Effector memory CD8-positive, alpha-beta T cell (primary cell): ENCODE data around the gene AFAP1.

Experiments
- ATAC-seq: fragments of 150-1000 bp; cut with Tn5 transposase; replicated peaks from 2 replicates; pipeline ENCODE4 v1.10.0; 2021; ENCODE audit warnings: mild to moderate bottlenecking, moderate library complexity
- DNase-seq, 3 experiments: peaks; one replicate each; pipeline ENCODE4 v3.0.0; 2021
- H3K27ac Mint-ChIP-seq, 2 donors: one replicate each; pipeline ENCODE4 v1.8.0; 2022; ENCODE audit warnings: mild to moderate bottlenecking in 2 of 2, mixed read lengths in 2 of 2, moderate library complexity in 2 of 2
- H3K27me3 Mint-ChIP-seq, 2 donors: one replicate each; pipeline ENCODE4 v1.8.0; 2022; ENCODE audit warnings: mixed read lengths in 2 of 2
- H3K36me3 Mint-ChIP-seq: one replicate; pipeline ENCODE4 v1.8.0; 2022; ENCODE audit warnings: mild to moderate bottlenecking, moderate library complexity, mixed read lengths; ENCODE audit not compliant: insufficient read depth
- H3K4me1 Mint-ChIP-seq, 2 donors: one replicate each; pipeline ENCODE4 v1.8.0; 2022; ENCODE audit warnings: low read depth in 2 of 2, mixed read lengths in 2 of 2
- H3K4me3 Mint-ChIP-seq, 2 donors: one replicate each; pipeline ENCODE4 v1.8.0; 2022; ENCODE audit warnings: mild to moderate bottlenecking in 2 of 2, mixed read lengths in 2 of 2, moderate library complexity in 2 of 2
- H3K9me3 Mint-ChIP-seq, 2 donors: one replicate each; pipeline ENCODE4 v1.8.0; 2022; ENCODE audit warnings: mixed read lengths in 2 of 2

The AFAP1 gene

DNA sequence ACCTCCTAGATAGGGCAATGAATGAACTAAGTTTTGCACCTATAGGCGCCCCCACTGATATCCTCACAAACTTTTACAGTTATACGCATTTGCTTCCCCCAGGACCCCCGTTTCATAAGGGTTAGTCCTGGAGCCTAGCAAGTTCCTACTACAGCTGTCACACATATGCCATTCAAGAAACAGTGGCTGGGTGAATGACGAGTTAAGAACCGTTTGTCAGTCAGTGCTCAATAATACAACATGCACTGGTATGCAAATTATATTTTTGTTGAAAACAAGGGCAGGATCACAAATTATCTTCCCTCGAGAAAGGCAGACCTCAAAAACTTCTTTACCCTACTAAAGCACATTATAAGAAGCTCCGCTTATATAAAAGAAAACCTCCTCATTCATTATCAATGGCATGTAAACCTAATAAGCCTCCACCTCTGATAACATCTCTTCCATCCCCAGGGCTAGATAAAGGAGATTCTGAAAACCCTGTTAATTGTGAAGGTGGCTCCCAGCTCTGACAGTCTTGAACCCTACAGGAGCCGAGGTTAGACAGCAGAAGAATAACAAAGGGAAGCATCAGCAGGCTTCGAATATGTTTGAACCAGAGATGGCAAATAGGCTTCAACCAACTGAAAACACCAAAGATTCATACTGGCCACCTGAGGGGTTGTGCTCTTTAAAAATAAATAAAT lies 40.3 kb downstream of the AFAP1 start:
- Mint-ChIP-seq H3K4me3 (no peak overlapping the region), H3K36me3 (no peaks in the 10 kb centered on the region), H3K4me1 (peaks cover 19 to 26% of the 10 kb centered on the region in 2 donors), H3K27me3 (no peaks in the 10 kb centered on the region), H3K27ac (no peak overlapping the region), H3K9me3 (no peaks in the 10 kb centered on the region)
- DNase-seq = no peak
- ATAC-seq = no peak

DNA sequence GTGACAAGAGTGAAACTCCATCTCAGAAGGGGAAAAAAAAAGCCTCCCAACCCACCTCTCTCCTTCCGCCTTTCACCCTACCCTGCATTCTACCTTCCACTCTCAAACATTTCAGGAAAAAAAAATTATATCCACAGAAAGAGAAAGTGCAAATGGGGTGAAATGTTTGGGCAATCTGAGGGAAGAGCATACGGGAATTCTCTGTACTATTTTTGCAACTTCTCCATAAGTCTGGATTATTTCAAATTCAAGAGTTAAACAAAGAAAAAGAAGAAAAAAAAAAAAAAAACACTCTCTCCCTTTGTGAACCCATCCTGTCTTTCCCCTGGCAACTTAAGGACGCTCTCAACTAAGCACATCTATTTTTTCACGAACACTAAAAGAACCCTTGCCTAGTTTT lies 41.3 kb downstream of the AFAP1 start:
- ATAC-seq (no peak), DNase-seq (no peak)
- Mint-ChIP-seq H3K27me3 (no peaks in the 10 kb centered on the region), H3K4me1 (peaks cover 19 to 26% of the 10 kb centered on the region in 2 donors), H3K4me3 (no peak overlapping the region), H3K36me3 (no peaks in the 10 kb centered on the region), H3K27ac (peak overlapping the region in 1 of 2 donors; percentile 88), H3K9me3 (no peaks in the 10 kb centered on the region)

DNA sequence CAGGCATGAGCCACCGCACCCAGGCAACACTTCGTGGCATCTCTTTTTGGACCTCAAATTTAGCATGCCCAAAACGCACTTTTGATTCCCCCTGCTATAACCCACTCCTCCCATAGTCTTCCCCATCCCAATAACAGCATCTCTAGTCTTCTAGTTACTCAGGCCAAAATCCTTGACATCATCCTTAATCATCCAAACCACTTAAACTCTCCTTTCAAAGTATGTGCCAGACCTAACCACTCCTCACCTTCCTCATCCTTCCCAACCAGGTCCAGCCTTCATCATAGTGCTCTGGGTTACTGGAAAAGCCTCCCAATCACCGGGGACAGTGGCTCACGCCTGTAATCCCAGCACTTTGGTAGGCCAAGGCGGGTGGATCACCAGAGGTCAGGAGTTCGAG lies 41.9 kb downstream of the AFAP1 start:
- H3K4me1 Mint-ChIP-seq = peaks cover 17 to 23% of the 10 kb centered on the region in 2 donors
- DNase-seq (no peak), ATAC-seq (no peak)
- no peaks in the 10 kb centered on the region for H3K9me3 Mint-ChIP-seq
- H3K36me3 Mint-ChIP-seq = no peaks in the 10 kb centered on the region
- no peak overlapping the region for H3K4me3 Mint-ChIP-seq
- H3K27ac Mint-ChIP-seq = peak overlapping the region; percentile 5 to 88
- H3K27me3 Mint-ChIP-seq = no peaks in the 10 kb centered on the region

DNA sequence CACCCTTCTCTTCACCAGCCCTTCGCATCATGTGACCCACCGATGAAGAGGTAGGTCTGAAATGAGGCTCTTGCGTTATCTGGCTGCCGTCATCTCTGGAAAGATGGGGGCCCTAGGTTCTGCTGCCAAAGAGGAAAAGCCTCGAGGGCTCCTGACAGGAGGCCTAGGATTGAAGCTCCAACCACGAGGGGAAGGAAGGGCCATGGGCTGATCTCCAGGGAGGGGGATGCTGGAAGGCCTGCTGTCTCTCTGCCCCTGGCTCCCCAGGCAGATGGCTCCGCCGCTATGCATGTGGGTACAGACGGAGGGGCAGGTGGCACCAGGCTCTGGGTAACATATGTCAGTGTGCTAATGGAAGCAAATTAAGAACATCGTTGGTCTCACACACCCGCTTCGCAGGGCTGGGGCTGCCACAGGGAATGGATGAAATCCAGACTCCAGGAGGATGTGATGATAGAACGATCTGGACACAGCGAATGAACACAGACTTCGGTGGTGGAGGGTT lies 44.9 kb downstream of the AFAP1 start:
- peak overlapping the region in 1 of 2 donors; percentile 41 for H3K27ac Mint-ChIP-seq
- ATAC-seq (no peak), DNase-seq (no peak)
- H3K27me3 Mint-ChIP-seq = no peaks in the 10 kb centered on the region
- peaks cover 6 to 25% of the 10 kb centered on the region in 2 donors for H3K4me1 Mint-ChIP-seq
- no peaks in the 10 kb centered on the region for H3K36me3 Mint-ChIP-seq
- H3K4me3 Mint-ChIP-seq = no peak overlapping the region
- no peaks in the 10 kb centered on the region for H3K9me3 Mint-ChIP-seq

DNA sequence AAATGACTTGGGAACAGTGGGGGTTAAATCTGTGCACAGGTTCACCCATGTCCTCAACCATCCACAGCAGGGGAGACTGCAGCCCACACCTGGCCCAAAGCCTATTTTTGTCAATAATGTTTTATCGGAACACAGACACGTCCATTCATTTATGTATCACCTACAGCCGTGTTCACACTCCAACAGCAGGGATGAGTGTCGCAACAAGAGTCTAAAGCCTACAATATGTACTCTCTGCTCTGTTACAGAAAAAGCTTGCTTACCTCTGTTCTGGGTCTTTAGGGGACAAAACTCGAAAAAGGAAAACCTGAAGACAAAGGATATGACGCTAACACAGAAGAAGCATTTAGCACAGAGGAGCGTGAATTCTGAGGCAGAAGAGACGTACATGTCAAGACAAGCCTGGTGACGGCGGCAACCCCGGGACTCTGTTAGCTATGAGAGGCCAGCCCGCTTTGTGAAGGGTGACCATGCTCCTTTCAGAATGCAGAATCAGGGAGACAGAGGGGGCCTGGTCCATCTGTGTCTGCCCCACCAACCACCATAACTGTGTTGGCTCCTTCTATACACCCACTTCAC lies 45.5 kb downstream of the AFAP1 start:
- DNase-seq (no peak), ATAC-seq (no peak)
- Mint-ChIP-seq H3K4me1 (peaks cover 6 to 25% of the 10 kb centered on the region in 2 donors), H3K9me3 (no peaks in the 10 kb centered on the region), H3K36me3 (no peaks in the 10 kb centered on the region), H3K27ac (peak overlapping the region in 1 of 2 donors; percentile 41), H3K27me3 (no peaks in the 10 kb centered on the region), H3K4me3 (no peak overlapping the region)

DNA sequence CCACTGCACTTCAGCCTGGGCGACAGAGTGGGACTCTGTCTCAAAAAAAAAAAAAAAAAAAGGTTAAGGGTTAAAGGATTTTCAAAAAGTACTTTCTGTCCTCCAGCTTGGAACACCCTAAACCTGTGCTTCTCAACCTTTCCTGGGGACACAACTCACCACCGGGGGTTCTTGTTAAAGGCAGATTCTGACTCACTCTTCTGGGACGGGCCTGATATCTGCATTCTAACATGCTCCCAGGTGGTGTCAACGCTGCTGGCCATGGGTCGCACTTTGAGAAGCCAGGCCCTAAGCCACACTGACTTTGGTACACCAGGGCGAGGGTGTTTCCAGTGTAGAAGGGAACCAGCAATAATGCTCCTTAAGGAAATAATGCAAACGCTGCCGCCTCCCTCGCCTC lies 46.1 kb downstream of the AFAP1 start:
- DNase-seq (no peak), ATAC-seq (no peak)
- Mint-ChIP-seq H3K4me1 (peaks cover 6 to 25% of the 10 kb centered on the region in 2 donors), H3K27ac (no peak overlapping the region), H3K4me3 (no peak overlapping the region), H3K9me3 (peaks cover 0 to under 1% of the 10 kb centered on the region in 2 donors), H3K27me3 (no peaks in the 10 kb centered on the region), H3K36me3 (no peaks in the 10 kb centered on the region)

DNA sequence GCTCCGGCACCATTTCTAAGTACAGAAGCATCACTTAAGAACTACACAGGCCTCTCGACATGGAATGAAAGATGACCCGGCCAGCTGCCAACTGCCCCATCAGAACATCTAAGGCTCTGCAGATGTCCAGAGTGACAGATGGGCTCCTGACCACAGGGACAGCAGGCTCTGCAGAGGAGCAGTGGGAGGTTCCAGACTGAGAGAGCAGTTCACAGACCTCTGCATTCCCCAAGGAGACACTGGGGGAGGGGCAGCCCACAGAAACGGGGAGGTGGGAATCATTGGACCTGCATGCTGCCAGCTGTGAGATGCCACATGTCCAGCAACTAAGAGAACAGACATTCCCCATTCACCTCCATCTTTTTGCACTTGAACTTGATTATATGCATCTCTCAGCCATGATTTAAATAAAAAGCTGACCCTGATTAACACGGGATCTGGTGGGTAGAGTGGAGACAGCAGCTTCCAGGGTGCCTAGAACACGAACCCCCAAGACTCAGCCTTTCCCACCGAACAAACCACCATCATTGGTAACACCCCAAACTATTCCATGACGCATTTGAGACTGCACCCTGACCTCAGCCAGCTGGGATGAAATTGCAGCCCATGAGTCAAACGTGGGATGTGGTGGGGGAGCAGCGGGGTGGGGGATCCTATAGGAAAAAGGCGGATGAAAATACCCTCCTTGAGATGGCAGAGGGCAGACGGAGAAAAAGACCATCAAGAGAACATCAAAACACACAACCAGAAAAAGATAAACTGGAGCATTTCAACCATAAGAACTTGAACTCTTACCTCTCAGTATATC lies 47.2 kb downstream of the AFAP1 start:
- H3K9me3 Mint-ChIP-seq = peaks cover 0 to 8% of the 10 kb centered on the region in 2 donors
- peaks cover 3 to 20% of the 10 kb centered on the region in 2 donors for H3K4me1 Mint-ChIP-seq
- no peak overlapping the region for H3K27ac Mint-ChIP-seq
- no peak for ATAC-seq
- H3K4me3 Mint-ChIP-seq = no peak overlapping the region
- H3K27me3 Mint-ChIP-seq = no peaks in the 10 kb centered on the region
- no peaks in the 10 kb centered on the region for H3K36me3 Mint-ChIP-seq
- no peak for DNase-seq

DNA sequence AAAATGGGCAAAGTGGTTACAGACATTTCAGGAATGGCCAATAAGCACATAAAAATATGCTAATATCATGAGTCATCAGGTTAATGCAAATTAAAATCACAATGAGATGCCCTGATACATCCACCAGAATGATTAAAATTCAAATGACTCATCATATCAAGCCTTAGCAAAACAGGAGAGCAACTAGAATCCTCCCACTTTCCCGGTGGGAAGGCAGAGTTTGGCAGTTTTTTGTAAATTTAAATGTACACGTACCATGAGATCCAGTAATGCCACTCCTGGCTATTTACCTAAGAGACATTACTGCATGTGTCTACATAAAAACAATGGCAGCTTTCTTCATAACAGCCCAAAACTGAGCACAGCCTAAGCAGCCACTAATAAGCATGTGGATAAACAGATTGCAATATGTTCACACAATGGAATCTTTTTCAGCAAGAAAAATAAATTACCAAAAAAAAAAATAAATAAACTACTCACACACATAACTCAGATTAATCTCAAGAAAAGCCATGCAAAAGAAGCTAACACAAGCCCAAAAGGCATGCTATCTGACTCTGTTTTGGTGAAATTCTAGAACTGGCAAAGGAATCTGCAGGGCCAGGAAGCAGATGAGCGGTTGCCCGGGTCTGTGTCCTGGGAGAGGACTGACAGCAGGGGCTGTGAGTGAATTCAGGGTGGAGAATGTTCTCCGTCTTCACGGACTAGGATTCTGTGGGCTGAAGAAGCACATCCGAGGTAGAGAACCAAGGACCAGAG lies 48.8 kb downstream of the AFAP1 start:
- Mint-ChIP-seq H3K4me1 (peaks cover 0 to 21% of the 10 kb centered on the region in 2 donors), H3K36me3 (no peaks in the 10 kb centered on the region), H3K27ac (no peak overlapping the region), H3K27me3 (no peaks in the 10 kb centered on the region), H3K4me3 (no peak overlapping the region), H3K9me3 (peaks cover 0 to 8% of the 10 kb centered on the region in 2 donors)
- no peak for DNase-seq
- ATAC-seq = no peak

DNA sequence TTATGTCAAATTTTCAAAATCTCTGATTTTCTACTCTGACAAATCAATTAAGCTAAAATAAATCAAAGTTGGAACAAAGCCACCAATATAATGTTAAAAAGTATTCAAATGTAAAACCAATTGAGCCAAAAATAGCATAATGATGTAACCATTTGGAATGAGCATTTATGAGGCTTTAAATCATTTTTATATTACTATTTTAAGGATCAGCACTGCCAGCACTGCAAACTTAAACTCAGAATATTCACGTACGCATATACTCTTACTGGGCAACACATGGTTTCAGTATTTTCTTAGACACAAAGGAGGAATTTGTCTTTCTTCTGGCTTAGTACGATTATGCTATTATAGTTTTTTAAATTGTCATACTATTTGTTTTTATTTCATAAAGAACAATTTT lies 52.2 kb downstream of the AFAP1 start:
- H3K4me1 Mint-ChIP-seq = peaks cover 4 to 19% of the 10 kb centered on the region in 2 donors
- H3K9me3 Mint-ChIP-seq = peaks cover 0 to 8% of the 10 kb centered on the region in 2 donors
- H3K27ac Mint-ChIP-seq = no peak overlapping the region
- DNase-seq (no peak), ATAC-seq (no peak)
- H3K4me3 Mint-ChIP-seq = no peak overlapping the region
- no peaks in the 10 kb centered on the region for H3K27me3 Mint-ChIP-seq
- no peaks in the 10 kb centered on the region for H3K36me3 Mint-ChIP-seq

DNA sequence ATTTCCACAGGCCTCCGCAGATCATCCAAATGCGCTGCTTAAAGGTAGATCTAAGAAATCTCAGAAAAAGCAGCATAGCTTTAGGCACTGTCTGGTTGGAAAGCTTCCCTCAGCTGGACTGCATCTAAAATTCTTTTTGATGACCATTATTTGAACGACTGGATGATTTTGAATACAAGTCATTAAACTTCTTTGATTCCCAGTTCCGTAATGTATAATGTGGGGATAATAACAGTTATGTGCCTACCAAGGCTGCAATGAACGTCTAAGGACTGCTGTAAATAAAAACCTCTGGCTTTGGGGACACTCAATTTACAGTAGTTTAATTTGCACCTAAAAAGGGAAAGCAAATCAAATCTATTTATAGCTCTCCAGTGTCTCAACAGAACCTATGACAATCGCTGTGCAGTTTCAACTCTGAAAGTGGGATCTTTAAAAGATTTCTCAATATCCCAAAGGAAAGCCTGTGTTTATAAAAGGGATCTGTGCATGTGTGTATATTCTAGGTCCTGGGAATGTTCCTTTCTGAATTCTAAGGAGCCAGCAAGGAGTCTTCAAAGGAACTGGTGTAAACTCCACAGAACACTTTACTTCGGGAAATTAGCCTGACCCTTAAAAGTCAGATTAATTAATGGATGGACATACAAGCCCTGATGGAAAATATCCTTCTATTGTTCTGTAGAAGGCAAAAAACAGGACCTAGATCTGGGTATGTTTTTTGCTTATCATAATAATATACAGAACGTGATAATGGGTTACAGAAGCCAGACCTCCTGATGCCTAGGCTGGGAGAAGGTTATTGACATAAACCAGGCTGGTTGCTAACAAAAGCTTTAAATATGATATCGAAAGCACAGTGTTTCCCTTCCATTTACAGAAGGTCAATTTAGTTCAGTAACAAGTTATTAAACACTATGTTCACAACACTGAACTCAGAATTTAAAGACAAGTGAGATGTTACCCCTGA lies 53.4 kb downstream of the AFAP1 start:
- peaks cover 0 to 8% of the 10 kb centered on the region in 2 donors for H3K9me3 Mint-ChIP-seq

DNA sequence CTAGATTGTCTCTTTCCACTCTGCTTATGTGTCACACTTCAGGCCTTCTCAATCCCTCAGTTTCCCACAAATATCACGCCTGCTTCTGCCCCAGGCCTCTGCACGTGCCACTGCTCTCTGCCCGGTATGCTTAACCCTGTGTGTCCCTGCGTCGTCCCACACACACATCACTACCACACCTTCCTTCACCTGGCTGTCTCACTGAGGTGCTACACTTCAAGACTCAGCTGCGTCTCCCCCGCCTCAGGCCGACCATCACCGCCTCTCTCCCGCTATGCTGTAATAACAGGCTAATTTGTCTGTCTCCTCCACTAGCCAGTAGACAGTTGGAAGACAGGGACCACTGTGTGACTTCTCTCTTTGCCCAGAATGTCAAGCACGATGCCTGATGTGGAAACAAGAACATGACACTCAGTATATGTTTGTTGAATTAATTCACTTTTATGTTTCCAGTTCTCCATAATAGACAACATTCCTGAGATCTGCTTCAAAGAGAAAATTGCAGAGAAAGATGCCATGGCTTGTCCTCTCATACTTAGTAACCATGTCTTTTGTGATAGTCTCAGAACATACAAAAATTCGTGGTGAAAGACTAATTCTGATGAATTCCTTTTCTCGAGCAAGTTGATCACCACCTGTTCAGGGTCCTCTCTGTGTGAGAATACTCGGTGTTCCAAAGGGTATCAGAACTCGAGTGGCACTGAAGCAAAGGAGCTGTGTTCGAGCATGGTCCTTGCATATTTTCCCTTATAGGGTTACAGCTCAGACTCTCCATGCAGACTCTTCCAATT lies 54.2 kb downstream of the AFAP1 start:
- ATAC-seq (no peak), DNase-seq (no peak)
- Mint-ChIP-seq H3K4me1 (peaks cover 4 to 22% of the 10 kb centered on the region in 2 donors), H3K9me3 (peaks cover 0 to 8% of the 10 kb centered on the region in 2 donors), H3K36me3 (peaks cover 3% of the 10 kb centered on the region), H3K27ac (peak overlapping the region in 1 of 2 donors; percentile 45), H3K27me3 (no peaks in the 10 kb centered on the region), H3K4me3 (no peak overlapping the region)

More for the DNA sequence above, 53.4 kb downstream of the AFAP1 start:
- Mint-ChIP-seq H3K27me3 (no peaks in the 10 kb centered on the region), H3K4me1 (peaks cover 4 to 16% of the 10 kb centered on the region in 2 donors), H3K27ac (no peak overlapping the region), H3K36me3 (peaks cover 2% of the 10 kb centered on the region), H3K4me3 (no peak overlapping the region)
- DNase-seq (no peak), ATAC-seq (no peak)

DNA sequence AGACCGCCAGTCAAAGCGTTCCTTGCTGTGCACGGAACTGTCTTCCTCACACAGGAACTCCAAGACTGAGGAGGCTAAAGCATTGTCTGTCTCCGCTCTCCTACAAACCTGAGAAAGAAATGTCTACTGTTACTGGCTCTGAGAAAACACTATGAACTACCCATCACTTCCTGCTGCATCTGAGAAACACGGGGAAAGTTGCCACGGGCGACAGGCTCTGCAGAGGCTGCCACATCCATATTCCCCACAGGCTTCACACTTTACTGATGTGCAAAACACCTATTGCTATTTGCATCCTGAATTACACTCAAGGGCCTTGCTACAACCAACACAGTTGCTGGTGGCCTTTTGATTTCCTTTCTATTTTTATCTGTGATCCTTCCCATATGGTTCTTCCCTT lies 59.0 kb downstream of the AFAP1 start:
- H3K27me3 Mint-ChIP-seq = no peaks in the 10 kb centered on the region

More for the DNA sequence above, 59.0 kb downstream of the AFAP1 start:
- H3K4me1 Mint-ChIP-seq = peaks cover 19 to 42% of the 10 kb centered on the region in 2 donors
- peaks cover 5% of the 10 kb centered on the region for H3K36me3 Mint-ChIP-seq
- no peak for ATAC-seq
- H3K9me3 Mint-ChIP-seq = no peaks in the 10 kb centered on the region
- H3K4me3 Mint-ChIP-seq = no peak overlapping the region
- DNase-seq = no peak
- no peak overlapping the region for H3K27ac Mint-ChIP-seq
